Left ventricle myocardium superior (tissue), 1 donor: Measurements from ENCODE around the gene PDE1C. TPM values are rescaled to one million over a fixed set of nuclear protein-coding genes. Genes with fewer than 3 reads are reported as not detected.
"Not testable (repeated sequence)": the region's sequence is repeated elsewhere in the genome, so short reads cannot be mapped to it uniquely, and the experiment has no call there.

Experiments
- ATAC-seq: fragments of 200-7000 bp; cut with Tn5 transposase; one replicate; pipeline ENCODE4 v1.9.1; 2020; ENCODE audit warnings: mild to moderate bottlenecking, moderate library complexity
- DNase-seq: peaks from one replicate; pipeline ENCODE4 v3.0.0-alpha.2; 2020
- intact Hi-C: fragments of 100-400 bp; cut with micrococcal nuclease; formaldehyde crosslinking; loops from one replicate; pipeline ENCODE4 v1.11.0; 2022
- total RNA-seq: library from RNA; stranded (reverse); fragmentation: NEBNext Ultra II Directional; extraction: Animal tissue kit (Norgen Biotek cat#: 25700); gene quantifications from one replicate; pipeline ENCODE4 v1.2.1, GENCODE V29; 2021
- donor health status: DM: no; HTN: yes; CAD: no; lungs with severe emphysema.

The PDE1C gene
- total RNA-seq, 1 donor from 2014 or later, result 192 TPM

DNA sequence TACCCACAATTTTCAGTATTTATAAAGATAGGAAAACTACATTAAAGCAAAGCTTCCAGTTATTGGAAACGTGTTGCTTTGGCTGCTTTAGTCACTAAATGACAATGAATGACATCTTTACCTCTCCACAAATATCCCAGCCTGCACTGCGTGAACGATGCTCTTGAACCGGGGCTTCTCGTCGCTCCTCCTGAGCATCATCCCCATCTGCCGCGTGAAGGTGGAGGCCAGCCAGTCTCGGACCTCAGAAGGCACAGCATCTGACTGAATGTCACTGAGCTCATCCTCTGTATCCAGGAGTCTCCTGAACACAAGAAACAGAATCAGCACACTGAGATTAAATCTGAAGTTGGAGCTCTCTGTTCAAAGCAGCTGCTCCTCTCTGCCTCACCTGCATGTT, 191.3 kb downstream of the PDE1C start:
- no peak for ATAC-seq
- no peak for DNase-seq
- intact Hi-C loops, result no loop called here

DNA sequence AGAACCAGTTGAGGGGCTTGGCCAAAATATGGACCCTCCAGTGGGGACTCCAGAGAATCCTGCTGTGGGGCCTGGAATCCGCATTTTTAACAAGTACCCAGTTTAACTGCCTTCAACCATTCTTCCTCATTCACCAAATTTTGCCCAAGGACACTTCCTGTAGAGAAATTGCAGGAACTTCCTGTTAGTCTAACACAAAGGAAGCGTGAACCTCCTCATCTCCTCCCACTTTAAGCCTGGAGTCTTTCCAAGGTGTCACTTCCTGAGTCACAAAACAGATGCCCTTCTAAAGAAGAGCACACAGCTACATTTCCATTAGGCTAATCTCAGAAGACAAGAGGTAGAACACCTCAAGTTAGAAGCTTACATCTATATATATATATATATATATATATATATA, 194.8 kb downstream of the PDE1C start:
- no peak for DNase-seq
- intact Hi-C loops, result no loop called here

GRCh38 chr7:31874631-31875386, 195.4 kb downstream of the PDE1C start:
- DNase-seq, result no peak
- intact Hi-C loops, result no loop called here
- no peak for ATAC-seq

More for the DNA sequence above, 194.8 kb downstream of the PDE1C start:
- ATAC-seq, result peak; percentile 65

DNA sequence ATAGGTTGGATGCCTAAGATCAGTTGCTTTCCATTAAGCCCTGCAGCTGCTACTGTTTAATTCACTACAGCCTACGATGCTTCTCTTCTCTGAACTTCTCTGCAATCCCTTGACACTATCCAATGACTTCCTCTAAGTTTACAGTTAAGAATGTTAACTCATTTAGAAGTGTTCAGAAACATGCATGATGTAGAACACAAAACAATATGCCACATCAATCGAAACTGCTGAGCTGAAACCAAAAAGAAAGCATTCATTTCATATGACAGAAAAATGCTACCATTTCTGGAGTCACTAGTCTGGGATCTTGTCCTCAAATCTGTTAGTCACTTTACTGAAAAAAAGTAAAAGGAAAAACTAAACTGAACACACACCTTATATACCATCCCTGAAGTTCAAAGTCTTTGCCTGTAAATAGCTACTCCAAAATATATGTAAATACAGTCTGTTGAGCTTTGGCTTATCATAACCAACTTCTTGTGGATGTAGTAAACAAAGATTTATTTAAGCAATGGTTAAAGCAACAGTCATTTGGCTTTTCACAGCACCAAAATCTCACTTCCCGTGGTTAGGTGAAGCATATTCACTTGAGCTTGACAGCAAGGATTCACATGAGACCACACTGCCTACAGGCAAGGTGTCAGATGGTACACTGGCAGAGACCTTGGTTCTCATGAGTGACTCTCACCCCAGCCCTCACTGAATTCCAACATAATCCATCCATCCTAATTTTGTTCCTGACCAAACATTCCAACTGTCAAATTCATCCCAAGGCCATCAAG, 196.2 kb downstream of the PDE1C start:
- ATAC-seq (peak; percentile 44), DNase-seq (no peak)
- intact Hi-C loops, result no loop called here

DNA sequence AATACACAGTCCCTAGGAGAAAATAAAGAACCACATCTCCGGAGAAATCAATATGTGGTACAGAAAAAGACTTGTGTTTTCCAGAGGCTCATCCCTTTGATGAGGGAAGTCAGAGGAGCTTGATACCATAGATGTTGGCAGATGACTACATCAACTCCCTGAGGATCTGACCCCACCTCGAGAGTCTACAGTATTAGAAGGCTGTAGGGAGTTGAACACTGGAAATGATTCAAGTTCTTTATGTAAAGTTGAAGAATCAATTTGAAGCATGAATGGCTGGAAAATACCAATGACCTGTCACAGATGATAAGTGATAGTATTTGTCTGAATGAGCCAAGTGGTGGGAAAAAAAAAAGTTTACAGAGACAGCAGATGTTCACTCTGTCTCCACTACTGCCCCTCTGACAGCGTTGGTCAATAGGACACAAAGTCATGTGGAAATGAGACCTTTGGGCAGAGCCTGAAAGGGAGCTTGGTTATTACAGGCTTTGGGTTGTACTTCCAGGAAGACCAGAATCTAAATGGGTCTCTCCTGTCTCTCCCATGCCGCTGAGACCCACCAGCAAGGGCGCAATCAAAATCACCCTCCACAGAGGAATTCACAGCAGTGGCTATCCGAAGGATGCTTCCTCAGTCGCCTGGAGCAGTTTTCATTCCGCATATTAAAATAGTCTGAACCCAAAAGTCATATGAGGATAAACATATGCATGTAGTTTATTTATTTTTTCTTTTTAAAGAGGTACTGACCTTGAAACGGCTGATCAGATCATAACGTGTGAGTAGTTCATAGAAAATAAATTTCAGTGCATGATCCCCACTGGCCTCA, 197.4 kb downstream of the PDE1C start:
- no peak for DNase-seq
- intact Hi-C loops, result no loop called here
- ATAC-seq, result no peak

DNA sequence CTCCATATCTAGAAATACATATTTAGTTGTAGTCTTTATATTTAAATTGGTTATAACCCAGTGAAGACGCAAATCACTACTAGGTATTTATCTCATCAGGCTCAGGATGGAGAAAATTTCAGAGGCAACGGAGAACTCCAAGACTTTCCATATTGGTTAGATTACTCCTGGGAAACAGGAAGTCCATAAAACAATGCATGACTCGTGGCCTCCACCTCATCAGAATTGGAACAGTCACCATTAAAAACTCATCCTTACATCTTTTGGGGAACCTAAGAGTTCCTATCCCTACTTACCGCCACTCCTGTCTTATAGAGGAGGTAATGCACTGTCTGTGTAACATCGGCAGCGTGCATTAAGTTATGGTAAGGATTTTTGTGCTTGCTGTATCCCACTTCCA, 205.6 kb downstream of the PDE1C start:
- intact Hi-C loops, result no loop called here
- ATAC-seq (no peak), DNase-seq (no peak)

GRCh38 chr7:31860925-31861324, 209.3 kb downstream of the PDE1C start:
- DNase-seq (no peak), ATAC-seq (no peak)
- intact Hi-C loops, result no loop called here

GRCh38 chr7:31858055-31858454, 212.2 kb downstream of the PDE1C start:
- DNase-seq (no peak), ATAC-seq (no peak)
- intact Hi-C loops, result no loop called here

DNA sequence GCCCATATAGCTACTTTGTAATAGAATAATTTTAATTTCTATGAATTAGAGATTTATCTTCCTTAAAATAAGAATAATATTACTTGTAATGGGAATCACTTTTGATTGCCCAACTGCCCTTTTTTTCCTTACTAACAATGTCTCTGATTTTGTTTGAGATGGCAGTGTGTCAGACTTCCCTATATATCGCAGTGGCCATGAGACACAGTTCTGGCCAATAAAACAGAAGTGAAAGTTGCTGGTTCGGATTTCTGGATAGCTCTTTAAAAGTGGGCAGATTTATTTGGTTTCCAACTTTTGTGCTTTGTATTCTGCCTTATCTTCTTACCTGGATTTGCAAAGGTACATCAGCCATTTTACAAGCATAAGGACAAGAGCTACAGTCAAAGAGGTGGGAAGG, 213.0 kb downstream of the PDE1C start:
- no peak for DNase-seq
- intact Hi-C loops, result no loop called here
- no peak for ATAC-seq

DNA sequence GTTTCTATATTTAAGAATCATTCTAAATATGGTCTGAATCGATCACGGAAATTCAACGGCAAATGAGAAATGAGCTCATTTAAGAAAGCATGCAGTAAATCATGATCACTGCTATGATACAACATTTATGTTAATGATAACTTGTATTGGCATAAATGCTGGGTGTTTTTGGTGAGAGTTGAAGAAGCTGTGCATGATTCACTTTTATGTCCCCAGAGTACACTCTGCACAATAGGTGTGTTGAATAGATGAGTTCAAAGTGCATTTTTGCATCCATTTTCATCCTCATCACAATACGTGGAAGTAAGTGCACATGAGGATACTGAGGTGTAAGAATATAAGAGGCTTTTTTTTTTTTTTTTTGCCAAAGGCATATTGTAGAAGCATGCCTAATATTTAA, 213.9 kb downstream of the PDE1C start:
- ATAC-seq, result no peak
- intact Hi-C loops, result no loop called here
- DNase-seq, result no peak

DNA sequence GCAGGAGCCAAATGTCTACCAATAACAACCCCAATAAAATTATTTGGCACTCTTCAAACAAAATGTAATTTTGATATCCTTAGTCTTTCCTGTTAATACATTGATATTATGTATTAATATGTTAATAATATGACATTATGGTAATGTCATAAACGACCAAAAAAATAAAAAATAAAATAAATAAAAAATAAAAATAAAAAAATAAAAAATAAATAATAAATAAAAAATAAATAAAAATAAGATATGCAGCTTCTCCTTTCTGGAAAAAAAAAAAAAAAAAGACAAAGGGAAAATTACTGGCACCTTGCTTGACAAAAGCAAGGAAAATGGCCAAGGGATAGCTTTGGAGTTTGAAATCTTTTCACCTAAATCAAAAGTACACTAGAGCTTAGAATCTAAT, 214.7 kb downstream of the PDE1C start:
- DNase-seq, result no peak
- intact Hi-C loops, result no loop called here
- no peak for ATAC-seq

DNA sequence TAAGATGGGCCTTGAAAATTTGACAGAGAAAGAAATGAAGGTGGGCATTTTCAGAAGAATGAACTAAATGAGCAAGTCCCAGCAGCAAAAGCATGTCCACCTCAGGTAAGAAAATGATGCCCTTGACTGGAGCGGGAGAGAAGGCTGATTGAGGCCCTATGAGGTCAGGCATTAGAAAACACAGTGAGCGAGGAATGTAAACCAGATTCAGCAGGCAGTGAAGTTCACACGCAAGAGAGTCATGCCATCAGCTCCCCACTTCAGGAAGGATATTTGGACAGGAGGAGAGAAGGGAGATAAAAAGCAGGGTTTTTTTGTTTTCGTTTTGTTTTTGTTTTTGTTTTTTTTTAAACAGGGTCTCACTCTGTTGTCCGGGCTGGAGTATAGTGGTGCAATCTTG, 216.8 kb downstream of the PDE1C start:
- DNase-seq, result no peak

DNA sequence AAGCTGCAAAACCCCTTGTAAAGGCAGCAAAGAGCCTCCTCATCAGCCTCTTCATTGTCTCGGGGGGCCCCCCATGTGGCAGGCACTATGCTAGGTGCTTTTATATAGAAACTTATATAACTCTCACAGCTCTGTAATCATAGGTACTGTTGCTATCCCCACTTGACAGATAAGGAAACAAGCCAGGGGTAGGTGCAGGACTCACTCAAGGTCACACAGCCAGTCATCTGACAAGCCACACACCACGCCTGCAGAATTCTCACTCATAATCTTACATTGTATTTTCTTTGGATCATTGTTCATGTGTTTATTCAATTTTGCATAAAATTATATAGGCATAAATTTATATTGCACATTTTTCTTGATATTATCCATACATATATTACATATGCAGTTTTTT, 217.7 kb downstream of the PDE1C start:
- DNase-seq (no peak), ATAC-seq (peak; percentile 86)
- intact Hi-C loops, result no loop called here

More for the DNA sequence above, 216.8 kb downstream of the PDE1C start:
- intact Hi-C loops, result no loop called here
- ATAC-seq, result peak; percentile 73

DNA sequence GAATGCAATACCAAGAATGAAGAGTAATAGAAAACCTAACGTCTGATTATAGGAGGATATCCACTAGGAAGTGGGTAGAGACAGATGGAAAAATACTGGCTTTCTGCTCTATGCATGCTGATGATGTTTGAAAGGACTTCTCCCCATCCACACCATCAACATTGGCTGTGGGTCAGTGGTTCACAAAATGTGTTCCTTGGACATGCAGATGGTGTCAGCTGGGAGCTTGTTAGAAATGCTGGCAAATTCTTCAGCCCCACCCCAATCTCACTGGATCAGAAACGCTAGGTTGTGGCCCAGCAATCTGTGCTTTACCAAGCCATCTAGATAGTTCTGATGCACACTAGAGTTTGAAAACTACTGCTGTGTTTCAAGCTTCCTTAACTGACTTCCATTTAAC, 219.1 kb downstream of the PDE1C start:
- intact Hi-C loops, result no loop called here
- DNase-seq, result no peak
- peak; percentile 10 for ATAC-seq

GRCh38 chr7:31850601-31851000, 219.6 kb downstream of the PDE1C start:
- intact Hi-C loops, result no loop called here
- DNase-seq, result no peak
- no peak for ATAC-seq

- DNase-seq (no peak), ATAC-seq (no peak)
- intact Hi-C loops, result no loop called here
Measured at GRCh38 chr7:31850066-31850465, 220.1 kb downstream of the PDE1C start.

- DNase-seq (no peak), ATAC-seq (no peak)
- intact Hi-C loops, result no loop called here
Measured at GRCh38 chr7:31835471-31835870, 234.7 kb downstream of the PDE1C start.

DNA sequence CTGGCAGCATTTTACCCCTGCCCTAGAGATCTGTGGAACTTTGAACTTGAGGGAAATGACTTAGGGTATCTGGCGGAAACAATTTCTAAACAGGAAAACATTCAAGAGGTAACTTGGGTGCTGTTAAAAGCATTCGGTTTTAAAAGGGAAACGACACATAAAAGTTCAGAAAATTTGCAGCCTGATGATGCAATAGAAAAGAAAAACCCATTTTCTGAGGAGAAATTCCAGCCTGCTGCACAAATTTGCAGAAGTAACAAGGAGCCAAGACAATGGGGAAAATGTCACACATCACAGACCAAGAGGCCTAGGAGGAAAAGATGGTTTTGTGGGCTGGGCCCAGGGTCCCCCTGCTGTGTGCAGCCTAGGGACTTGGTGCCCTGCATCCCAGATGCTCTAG, 236.6 kb downstream of the PDE1C start:
- ATAC-seq, intact Hi-C loops, DNase-seq: not testable (repeated sequence)

- intact Hi-C loops, result no loop called here
Measured at GRCh38 chr7:31828520-31828919, 241.7 kb downstream of the PDE1C start.

DNA sequence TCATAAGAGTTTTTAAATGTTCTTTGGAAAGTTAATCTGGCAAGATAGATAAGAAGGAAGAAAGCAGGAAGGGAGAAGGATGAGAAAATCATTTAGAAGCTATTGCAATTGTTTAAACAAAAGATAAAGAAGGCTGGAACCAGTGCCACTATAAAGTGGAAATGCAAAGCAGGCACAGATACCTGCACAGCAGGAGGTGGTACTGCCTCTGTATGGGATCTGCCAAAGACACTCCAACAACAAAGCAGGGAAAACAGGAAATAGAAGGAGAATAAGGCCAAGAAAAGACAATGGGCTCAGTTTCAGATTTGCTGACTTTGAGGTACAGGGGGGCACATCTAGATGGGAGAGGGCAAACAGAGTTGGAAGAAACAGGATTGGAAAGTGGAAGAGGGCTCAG, 244.6 kb downstream of the PDE1C start:
- intact Hi-C loops, result no loop called here
- DNase-seq, result no peak
- ATAC-seq, result no peak

More at GRCh38 chr7:31828520-31828919, 241.7 kb downstream of the PDE1C start:
- ATAC-seq (no peak), DNase-seq (no peak)
